ENCODE measurements around the gene NRN1. TPM values are rescaled to one million over a fixed set of nuclear protein-coding genes. Genes with fewer than 3 reads are reported as not detected.

Gene NRN1
- total RNA-seq, 2 donors from 2014 or later: 0.99 to 4.4 TPM

- WGBS, 2 donors: 2 to 4% methylated on average over 29 to 54 of the region's 62 CpGs
- H3K4me3 ChIP-seq: peak overlapping the region; percentile 16 to 47
- intact Hi-C loops (cut with DNase I): no loop called here
- DNase-seq: peak; percentile 60 to 82 (median 74)
- no peaks in the 10 kb centered on the region for H3K9me3 ChIP-seq
- H3K4me1 ChIP-seq: peaks cover 31% of the 10 kb centered on the region
- peak; percentile 87 for ATAC-seq
- H3K27me3 ChIP-seq: peaks cover 0 to 55% of the 10 kb centered on the region in 2 donors
- TF ChIP-seq POLR2A (IDR thresholded peaks at IDR 0.05) (peak in 1 of 3 donors; percentile 32), CTCF (IDR thresholded peaks at IDR 0.05) (no peak)
- H3K36me3 ChIP-seq (replicated peaks in 1 of 2; ENCODE audit: insufficient read depth in 1 of 2, low read depth in 2 of 2): no peaks in the 10 kb centered on the region
- H3K27ac ChIP-seq: peak overlapping the region in 2 of 4 donors; percentile 13 to 55
Observed at GRCh38 chr6:6008648-6009421, 2.1 kb upstream of the NRN1 start.

DNA sequence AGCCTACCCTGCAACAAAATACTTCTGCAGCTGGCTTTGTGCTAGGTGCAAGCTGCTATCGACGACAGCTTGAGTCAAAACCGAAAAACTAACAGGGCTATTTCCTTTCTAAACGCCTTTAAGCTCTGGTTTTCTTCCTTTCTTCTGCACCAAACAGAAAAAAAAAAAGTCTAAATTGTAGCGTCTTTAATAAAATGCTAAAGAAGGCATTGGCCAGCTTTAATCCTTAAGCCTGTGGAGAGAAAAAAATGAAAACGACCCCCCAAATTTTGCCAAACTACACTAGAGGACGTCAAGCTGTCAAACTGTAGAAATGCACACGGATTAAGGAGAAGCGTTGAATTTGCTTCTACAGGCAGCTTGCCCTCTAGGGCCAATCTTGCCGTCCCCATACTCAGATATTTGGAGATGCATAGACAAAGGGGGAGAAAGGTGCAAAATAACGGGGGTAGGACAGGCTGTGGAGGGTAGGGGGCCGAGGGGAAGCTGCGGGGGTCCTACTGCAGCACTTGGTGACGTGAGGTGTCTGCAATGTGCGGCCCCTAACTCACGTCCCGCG is 1.4 kb upstream of the NRN1 start:
- Histone ChIP-seq H3K4me3 (peak overlapping the region in 1 of 2 donors; percentile 16), H3K27me3 (peaks cover 0 to 61% of the 10 kb centered on the region in 2 donors), H3K9me3 (no peaks in the 10 kb centered on the region), H3K27ac (peak overlapping the region in 2 of 4 donors; percentile 13 to 55), H3K4me1 (peaks cover 37% of the 10 kb centered on the region), H3K36me3 (replicated peaks in 1 of 2; ENCODE audit: insufficient read depth in 1 of 2, low read depth in 2 of 2) (no peaks in the 10 kb centered on the region)
- 1 to 3% methylated on average over 18 of the region's 18 CpGs for WGBS, 2 donors
- TF ChIP-seq CTCF (IDR thresholded peaks at IDR 0.05) (no peak), POLR2A (IDR thresholded peaks at IDR 0.05) (no peak)
- DNase-seq (no peak), ATAC-seq (peak; percentile 8)
- intact Hi-C loops (cut with DNase I): no loop called here

DNA sequence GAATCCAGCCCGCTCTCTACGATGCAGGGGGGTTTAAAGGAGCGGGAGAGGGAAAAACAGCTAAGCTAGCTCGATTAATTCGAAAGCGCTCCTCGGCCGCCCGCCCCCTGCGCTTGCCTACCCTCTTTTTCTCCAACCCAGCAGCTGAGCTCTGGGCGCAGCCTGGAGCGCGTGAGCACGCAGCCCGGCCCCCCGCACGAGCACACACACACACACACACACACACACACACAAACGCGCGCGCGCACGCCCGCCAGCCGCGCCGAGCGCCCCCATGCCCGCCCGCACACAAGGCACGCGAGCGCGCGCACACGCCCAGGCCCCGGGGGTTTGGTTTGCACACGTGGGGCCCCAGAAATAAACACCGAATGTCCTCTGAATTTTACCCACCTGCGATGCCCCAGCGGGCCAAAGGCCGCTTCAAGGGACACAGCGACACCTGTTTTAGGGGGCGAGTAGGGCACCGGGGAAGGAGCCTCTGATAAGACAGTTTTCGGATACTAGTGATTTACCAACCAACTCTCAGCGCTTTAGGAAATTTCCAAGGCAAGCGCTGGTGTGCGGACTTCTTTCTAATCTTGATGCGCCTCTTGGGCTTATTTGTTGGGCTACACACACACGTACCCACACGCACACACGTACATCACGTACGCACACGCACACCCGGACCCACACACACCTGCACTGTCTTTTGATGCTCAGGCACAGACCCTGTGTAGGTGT is 802 bp upstream of the NRN1 start:
- DNase-seq: peak in 1 of 4 donors; percentile 12
- no peaks in the 10 kb centered on the region for H3K36me3 ChIP-seq (replicated peaks in 1 of 2; ENCODE audit: insufficient read depth in 1 of 2, low read depth in 2 of 2)
- no peak overlapping the region for H3K4me3 ChIP-seq
- H3K27ac ChIP-seq: no peak overlapping the region
- 2 to 10% methylated on average over 24 to 56 of the region's 57 CpGs for WGBS, 2 donors
- no peak for ATAC-seq
- intact Hi-C loops (cut with DNase I): no loop called here
- TF ChIP-seq CTCF (IDR thresholded peaks at IDR 0.05) (no peak), POLR2A (IDR thresholded peaks at IDR 0.05) (no peak)
- H3K27me3 ChIP-seq: peaks cover 0 to 68% of the 10 kb centered on the region in 2 donors
- H3K4me1 ChIP-seq: peaks cover 44% of the 10 kb centered on the region
- no peaks in the 10 kb centered on the region for H3K9me3 ChIP-seq

DNA sequence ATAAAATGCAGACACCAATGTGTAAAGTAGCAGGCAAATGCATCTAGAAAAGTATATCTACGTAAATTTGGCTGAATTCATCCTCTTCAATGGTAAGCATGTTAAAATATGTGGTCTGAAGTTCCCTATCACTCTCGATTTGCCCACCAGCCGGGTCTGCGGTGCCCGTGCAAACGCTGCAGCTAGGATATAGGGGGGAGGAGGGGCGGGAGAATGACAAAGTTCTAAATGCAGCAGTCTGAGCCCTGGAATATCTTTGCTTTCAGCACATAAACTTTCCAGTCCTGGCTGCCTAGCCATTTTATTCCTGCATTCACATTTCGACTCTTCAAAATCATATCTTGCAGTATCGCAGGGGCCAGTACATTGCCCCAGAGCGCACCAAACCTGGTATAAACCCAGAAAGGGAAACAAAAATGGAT is 708 bp downstream of the NRN1 start:
- WGBS, 2 donors: 4 to 9% methylated on average over 9 to 10 of the region's 10 CpGs
- H3K4me1 ChIP-seq: peaks cover 52% of the 10 kb centered on the region

More for the DNA sequence above, 708 bp downstream of the NRN1 start:
- no peak for DNase-seq
- Histone ChIP-seq H3K36me3 (replicated peaks in 1 of 2; ENCODE audit: insufficient read depth in 1 of 2, low read depth in 2 of 2) (no peaks in the 10 kb centered on the region), H3K9me3 (no peaks in the 10 kb centered on the region), H3K27ac (no peak overlapping the region), H3K4me3 (no peak overlapping the region), H3K27me3 (peaks cover 0 to 79% of the 10 kb centered on the region in 2 donors)
- ATAC-seq: no peak
- intact Hi-C loops (cut with DNase I): no loop called here
- no peak for TF ChIP-seq CTCF (IDR thresholded peaks at IDR 0.05)
- no peak for TF ChIP-seq POLR2A (IDR thresholded peaks at IDR 0.05)

Data from body of pancreas (tissue), 4 donors.